ENCODE measurements around the gene CHMP4B. TPM values are rescaled to one million over a fixed set of nuclear protein-coding genes. Genes with fewer than 3 reads are reported as not detected.

CHMP4B gene
- total RNA-seq, 2 donors from 2014 or later = 102 to 104 TPM

DNA sequence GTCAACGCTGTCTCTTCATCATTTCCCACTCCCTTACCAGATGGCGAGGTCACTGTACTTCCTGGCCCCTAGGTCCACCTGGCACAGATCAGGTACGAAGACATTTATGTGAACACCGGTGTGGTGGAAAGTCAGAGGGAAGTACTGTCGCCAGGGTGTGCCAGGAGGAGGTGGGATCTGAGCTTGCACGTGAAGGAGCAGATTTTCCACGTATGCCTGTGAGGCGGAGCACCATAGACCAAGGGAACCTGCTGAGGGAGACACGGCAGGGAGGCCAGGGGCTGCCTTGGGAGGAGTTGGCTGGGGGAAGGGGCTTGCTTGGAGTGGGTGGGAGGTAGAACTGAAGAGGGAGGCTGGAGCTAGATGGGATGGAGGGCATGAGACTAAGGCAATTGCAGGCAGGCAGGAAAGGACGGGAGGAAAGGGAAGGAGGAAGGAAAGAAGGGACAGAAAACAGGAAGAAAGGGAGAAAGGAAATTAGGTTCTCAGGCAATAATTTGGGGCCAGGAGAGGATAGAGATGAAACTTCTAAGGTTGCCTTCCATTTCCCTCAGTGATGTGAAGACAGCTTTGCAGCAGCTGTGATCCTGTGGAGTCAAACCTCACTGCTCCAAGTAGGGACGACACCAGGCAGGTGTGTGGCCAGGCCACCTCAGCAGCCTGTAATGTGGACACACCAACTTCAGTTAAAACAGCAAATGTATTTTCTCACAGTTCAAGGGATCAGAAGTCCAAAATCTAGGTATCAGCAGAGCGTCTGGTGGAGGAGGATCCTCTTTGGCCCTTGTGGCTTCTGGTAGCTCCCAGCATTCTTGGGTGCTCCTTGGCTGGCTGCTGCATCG is 46.8 kb downstream of the CHMP4B start:
- peaks cover 2 to 21% of the 10 kb centered on the region in 2 donors for H3K36me3 Mint-ChIP-seq (ENCODE audit: insufficient read depth in 2 of 2)
- H3K9me3 Mint-ChIP-seq = no peaks in the 10 kb centered on the region
- ATAC-seq (replicated peaks in 1 of 2) (no peak), DNase-seq (no peak)
- H3K4me3 Mint-ChIP-seq = no peak overlapping the region
- no peak overlapping the region for H3K27ac Mint-ChIP-seq
- H3K4me1 Mint-ChIP-seq (ENCODE audit: low read depth) = peaks cover 32% of the 10 kb centered on the region
- H3K27me3 Mint-ChIP-seq (ENCODE audit: low read depth) = no peaks in the 10 kb centered on the region

DNA sequence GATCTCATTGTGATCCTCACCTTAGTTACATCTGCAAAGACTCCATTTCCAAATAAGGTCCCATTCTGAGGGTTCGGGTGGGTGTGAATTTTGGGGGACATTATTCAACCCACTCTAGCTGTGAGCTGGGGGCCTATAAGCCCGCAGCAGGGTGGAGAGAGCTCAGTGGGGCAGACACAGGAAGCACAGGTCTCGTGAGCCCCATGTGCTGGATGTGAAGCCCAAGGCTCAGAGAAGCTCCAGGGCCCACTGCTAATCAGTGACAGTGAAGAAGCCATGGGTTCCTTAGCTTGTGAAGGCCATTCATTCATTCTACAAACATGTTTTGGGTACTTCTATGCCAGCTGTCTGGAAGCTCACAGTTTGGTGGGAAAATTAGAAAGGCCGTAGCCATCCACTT is 47.5 kb downstream of the CHMP4B start:
- H3K9me3 Mint-ChIP-seq = no peaks in the 10 kb centered on the region
- DNase-seq (no peak), ATAC-seq (replicated peaks in 1 of 2) (no peak)
- H3K4me1 Mint-ChIP-seq (ENCODE audit: low read depth) = peaks cover 25% of the 10 kb centered on the region
- H3K36me3 Mint-ChIP-seq (ENCODE audit: insufficient read depth in 2 of 2) = peaks cover 0 to 17% of the 10 kb centered on the region in 2 donors
- H3K27me3 Mint-ChIP-seq (ENCODE audit: low read depth) = no peaks in the 10 kb centered on the region
- H3K4me3 Mint-ChIP-seq = no peak overlapping the region
- H3K27ac Mint-ChIP-seq = no peak overlapping the region

DNA sequence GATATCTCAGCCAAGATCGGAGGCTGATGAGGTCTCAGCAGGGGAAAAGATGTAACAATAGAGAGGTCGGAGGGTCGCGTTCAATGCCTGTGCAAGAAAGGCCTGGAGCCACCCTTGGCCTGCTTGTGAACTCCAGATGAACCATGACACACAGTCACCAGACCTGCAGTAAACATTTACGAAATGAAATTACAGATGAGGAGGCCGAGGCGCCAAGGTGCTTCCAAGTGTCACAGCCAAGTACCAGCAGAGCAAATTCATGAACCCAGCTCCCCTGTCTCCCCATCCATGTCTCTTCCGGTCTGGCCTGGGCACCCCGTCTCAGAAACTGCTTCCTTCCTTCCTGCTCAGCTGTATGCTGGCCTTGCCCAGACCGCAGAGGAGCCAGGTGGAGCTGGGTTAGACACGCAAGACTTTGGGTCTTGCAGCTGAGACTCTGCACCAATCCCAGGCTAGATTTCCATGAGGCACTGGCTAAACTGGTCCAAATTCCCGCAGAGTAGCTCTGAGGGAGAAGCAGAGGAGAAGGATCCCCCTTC is 48.1 kb downstream of the CHMP4B start:
- ATAC-seq (replicated peaks in 1 of 2) (peak; percentile 23 to 58), DNase-seq (peak in 1 of 2 donors; percentile 14)
- peak overlapping the region; percentile 27 for H3K27ac Mint-ChIP-seq
- H3K9me3 Mint-ChIP-seq = no peaks in the 10 kb centered on the region
- no peaks in the 10 kb centered on the region for H3K27me3 Mint-ChIP-seq (ENCODE audit: low read depth)
- H3K4me3 Mint-ChIP-seq = peak overlapping the region in 1 of 2 donors; percentile 47
- H3K36me3 Mint-ChIP-seq (ENCODE audit: insufficient read depth in 2 of 2) = peaks cover 0 to 12% of the 10 kb centered on the region in 2 donors
- peaks cover 25% of the 10 kb centered on the region for H3K4me1 Mint-ChIP-seq (ENCODE audit: low read depth)

GRCh38 chr20:33859751-33860150 is 48.6 kb downstream of the CHMP4B start:
- ATAC-seq (replicated peaks in 1 of 2) = no peak
- Mint-ChIP-seq H3K4me3 (no peak overlapping the region), H3K36me3 (ENCODE audit: insufficient read depth in 2 of 2) (peaks cover 0 to 10% of the 10 kb centered on the region in 2 donors)

GRCh38 chr20:33861458-33861857 is 50.3 kb downstream of the CHMP4B start:
- ATAC-seq (replicated peaks in 1 of 2) (no peak), DNase-seq (no peak)
- H3K4me1 Mint-ChIP-seq (ENCODE audit: low read depth) = peaks cover 25% of the 10 kb centered on the region
- H3K27ac Mint-ChIP-seq = no peak overlapping the region
- H3K27me3 Mint-ChIP-seq (ENCODE audit: low read depth) = no peaks in the 10 kb centered on the region
- peaks cover 0 to 6% of the 10 kb centered on the region in 2 donors for H3K36me3 Mint-ChIP-seq (ENCODE audit: insufficient read depth in 2 of 2)
- H3K4me3 Mint-ChIP-seq = no peak overlapping the region
- H3K9me3 Mint-ChIP-seq = no peaks in the 10 kb centered on the region

More at GRCh38 chr20:33859751-33860150, 48.6 kb downstream of the CHMP4B start:
- no peak for DNase-seq
- Mint-ChIP-seq H3K4me1 (ENCODE audit: low read depth) (peaks cover 25% of the 10 kb centered on the region), H3K9me3 (no peaks in the 10 kb centered on the region), H3K27ac (peak overlapping the region; percentile 27), H3K27me3 (ENCODE audit: low read depth) (no peaks in the 10 kb centered on the region)

- H3K36me3 Mint-ChIP-seq (ENCODE audit: insufficient read depth in 2 of 2) = peaks cover 0 to 2% of the 10 kb centered on the region in 2 donors
- DNase-seq = peak; percentile 49 to 63
- H3K4me3 Mint-ChIP-seq = no peak overlapping the region
- no peaks in the 10 kb centered on the region for H3K9me3 Mint-ChIP-seq
- ATAC-seq (replicated peaks in 1 of 2) = peak; percentile 49 to 57
- H3K27ac Mint-ChIP-seq = no peak overlapping the region
- H3K4me1 Mint-ChIP-seq (ENCODE audit: low read depth) = peaks cover 20% of the 10 kb centered on the region
- no peaks in the 10 kb centered on the region for H3K27me3 Mint-ChIP-seq (ENCODE audit: low read depth)
These were observed 51.7 kb downstream of the CHMP4B start for GRCh38 chr20:33862709-33863403.

DNA sequence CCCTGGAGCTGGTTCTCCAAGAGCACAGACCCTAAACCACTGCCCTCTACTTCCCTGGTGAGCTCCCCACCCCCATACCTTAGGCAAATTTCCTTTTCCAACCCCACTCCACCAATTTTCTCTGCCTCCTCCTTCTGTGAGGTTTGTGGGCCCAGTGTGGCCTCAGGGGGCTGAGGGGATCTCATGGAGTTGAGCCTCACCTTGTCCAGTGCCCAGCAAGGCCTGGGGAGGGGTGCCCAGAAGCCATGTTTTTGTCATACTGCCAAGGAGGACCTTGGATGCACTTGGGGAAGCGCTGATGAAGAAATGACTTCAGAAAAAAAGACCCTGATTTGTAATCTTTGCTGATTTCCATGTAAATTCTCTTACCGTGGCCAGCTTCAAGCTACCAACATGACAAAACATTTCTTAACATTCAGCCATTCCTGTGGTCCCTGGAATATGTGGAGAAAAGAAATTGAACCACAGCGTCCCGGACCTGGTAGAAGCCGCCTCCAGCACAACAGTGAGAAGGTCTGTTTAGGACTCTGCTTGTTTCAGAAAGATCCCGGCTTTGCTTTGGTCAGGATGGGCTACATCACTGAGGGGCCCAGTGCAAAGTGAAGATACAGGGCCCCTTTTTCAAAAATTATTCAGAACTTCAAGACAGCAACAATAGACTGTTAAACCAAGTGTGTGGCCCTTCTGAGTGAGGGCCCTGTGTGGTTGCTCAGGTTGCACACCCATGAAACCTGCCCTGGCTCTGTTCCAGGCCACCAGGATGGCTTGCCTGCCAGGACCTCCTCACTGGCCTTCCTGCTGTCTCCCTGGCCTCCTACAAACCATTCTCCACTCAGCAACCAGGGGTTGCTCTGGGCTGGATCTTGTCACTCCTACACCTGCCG is 52.5 kb downstream of the CHMP4B start:
- peaks cover 11% of the 10 kb centered on the region for H3K4me1 Mint-ChIP-seq (ENCODE audit: low read depth)
- H3K27ac Mint-ChIP-seq = no peak overlapping the region
- no peaks in the 10 kb centered on the region for H3K9me3 Mint-ChIP-seq
- DNase-seq (no peak), ATAC-seq (replicated peaks in 1 of 2) (no peak)
- H3K27me3 Mint-ChIP-seq (ENCODE audit: low read depth) = no peaks in the 10 kb centered on the region
- H3K36me3 Mint-ChIP-seq (ENCODE audit: insufficient read depth in 2 of 2) = no peaks in the 10 kb centered on the region
- H3K4me3 Mint-ChIP-seq = no peak overlapping the region

GRCh38 chr20:33864324-33864963 is 53.3 kb downstream of the CHMP4B start:
- no peak for DNase-seq
- no peak overlapping the region for H3K27ac Mint-ChIP-seq
- ATAC-seq (replicated peaks in 1 of 2) = no peak

DNA sequence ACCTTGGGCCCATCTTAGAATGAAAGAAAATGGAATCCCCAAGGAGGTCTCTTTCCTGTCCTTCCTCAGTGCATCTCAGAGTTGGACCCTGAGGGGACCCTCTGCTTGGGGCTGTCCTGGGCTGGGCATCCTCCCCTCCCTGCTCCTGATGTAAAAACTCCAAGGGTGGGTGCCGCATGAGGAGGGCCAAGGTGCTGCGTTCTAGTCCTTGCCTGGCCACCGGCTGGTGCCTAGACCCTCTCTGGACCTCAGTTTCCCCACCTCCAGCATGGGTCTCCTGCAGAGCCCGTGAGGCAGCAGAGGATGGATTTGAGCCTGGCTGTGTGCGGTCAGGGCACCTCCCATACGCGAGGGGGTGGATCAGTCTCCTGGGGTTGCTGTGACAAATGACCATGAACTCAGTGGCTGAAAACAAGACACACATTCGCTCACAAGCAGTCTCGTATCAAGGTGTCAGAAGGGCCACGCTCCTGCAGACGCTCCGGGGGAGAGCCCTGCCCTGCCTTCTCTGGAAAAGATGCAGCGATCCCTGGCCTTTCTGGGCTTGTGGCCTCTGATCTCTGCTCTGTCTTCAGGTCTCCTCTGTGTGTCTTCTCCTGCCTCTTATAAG is 54.7 kb downstream of the CHMP4B start:
- ATAC-seq (replicated peaks in 1 of 2) (no peak), DNase-seq (no peak)
- H3K4me3 Mint-ChIP-seq = no peak overlapping the region
- H3K27ac Mint-ChIP-seq = no peak overlapping the region
- H3K36me3 Mint-ChIP-seq (ENCODE audit: insufficient read depth in 2 of 2) = no peaks in the 10 kb centered on the region
- H3K4me1 Mint-ChIP-seq (ENCODE audit: low read depth) = no peaks in the 10 kb centered on the region
- H3K27me3 Mint-ChIP-seq (ENCODE audit: low read depth) = no peaks in the 10 kb centered on the region
- no peaks in the 10 kb centered on the region for H3K9me3 Mint-ChIP-seq

More at GRCh38 chr20:33864324-33864963, 53.3 kb downstream of the CHMP4B start:
- Mint-ChIP-seq H3K4me1 (ENCODE audit: low read depth) (peaks cover 4% of the 10 kb centered on the region), H3K27me3 (ENCODE audit: low read depth) (no peaks in the 10 kb centered on the region), H3K9me3 (no peaks in the 10 kb centered on the region), H3K4me3 (no peak overlapping the region), H3K36me3 (ENCODE audit: insufficient read depth in 2 of 2) (no peaks in the 10 kb centered on the region)

DNA sequence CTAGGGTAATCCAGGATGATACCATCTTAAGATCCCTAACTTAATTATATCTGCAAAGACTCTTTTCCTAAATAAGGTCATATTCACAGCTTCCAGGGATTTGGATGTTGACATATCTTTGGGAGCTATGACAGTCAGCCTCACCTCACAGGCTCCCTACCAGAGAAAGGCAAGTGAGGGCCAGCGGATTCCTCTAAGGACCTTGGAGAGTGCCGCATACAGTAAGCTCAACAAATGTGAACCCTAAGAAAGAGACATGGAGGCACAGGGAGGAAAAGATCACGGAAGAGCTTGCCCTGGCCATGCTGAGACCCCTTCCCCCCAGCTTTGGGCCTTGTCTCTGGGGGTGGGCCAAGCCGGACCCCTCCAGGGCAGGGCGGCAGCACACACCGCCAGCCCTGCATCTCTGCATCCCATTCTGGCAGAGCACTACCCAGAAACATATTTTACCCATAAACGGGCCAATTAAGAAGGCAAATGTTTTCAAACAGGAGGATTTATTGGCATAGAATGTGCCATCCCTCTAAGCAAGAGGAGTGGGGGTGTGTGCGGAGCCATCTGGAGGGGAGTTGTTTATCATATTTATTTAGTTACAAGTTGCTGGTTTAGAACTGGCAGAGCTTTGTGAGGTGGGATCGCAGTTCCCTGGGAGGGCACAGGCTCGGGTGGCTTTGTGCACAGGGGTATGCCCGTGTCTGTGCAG is 55.4 kb downstream of the CHMP4B start:
- H3K4me1 Mint-ChIP-seq (ENCODE audit: low read depth) = no peaks in the 10 kb centered on the region
- H3K27me3 Mint-ChIP-seq (ENCODE audit: low read depth) = no peaks in the 10 kb centered on the region
- H3K27ac Mint-ChIP-seq = no peak overlapping the region
- no peak overlapping the region for H3K4me3 Mint-ChIP-seq
- H3K9me3 Mint-ChIP-seq = no peaks in the 10 kb centered on the region
- DNase-seq (no peak), ATAC-seq (replicated peaks in 1 of 2) (no peak)
- no peaks in the 10 kb centered on the region for H3K36me3 Mint-ChIP-seq (ENCODE audit: insufficient read depth in 2 of 2)

DNA sequence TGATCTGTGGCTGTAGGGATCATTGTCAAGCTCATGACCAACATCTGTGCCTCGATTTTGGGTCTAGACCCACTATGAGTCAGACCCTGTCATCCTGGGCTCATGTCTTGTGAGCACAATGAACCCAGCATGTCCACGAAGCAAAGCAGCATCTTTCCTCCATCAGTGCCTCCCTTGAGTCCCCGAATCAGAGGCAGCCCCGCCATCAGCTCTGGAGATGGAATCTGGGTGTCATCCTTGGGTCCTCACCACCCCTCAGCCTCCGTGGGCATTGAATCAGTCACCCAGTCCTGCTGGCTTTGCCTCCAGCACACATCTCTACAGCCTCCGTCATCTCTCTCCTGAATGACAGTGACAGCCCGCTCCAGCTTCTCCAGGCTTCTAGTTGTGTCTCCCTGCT is 56.9 kb downstream of the CHMP4B start:
- H3K4me1 Mint-ChIP-seq (ENCODE audit: low read depth) = no peaks in the 10 kb centered on the region
- H3K4me3 Mint-ChIP-seq = no peak overlapping the region
- DNase-seq (no peak), ATAC-seq (replicated peaks in 1 of 2) (no peak)
- H3K27ac Mint-ChIP-seq = no peak overlapping the region
- H3K27me3 Mint-ChIP-seq (ENCODE audit: low read depth) = no peaks in the 10 kb centered on the region
- H3K36me3 Mint-ChIP-seq (ENCODE audit: insufficient read depth in 2 of 2) = no peaks in the 10 kb centered on the region
- no peaks in the 10 kb centered on the region for H3K9me3 Mint-ChIP-seq
